ENCODE measurements around the gene ACTG1.

The ACTG1 gene

GRCh38 chr17:81509207-81509971 is 3.2 kb downstream of the ACTG1 start:
- peaks cover 2% of the 10 kb centered on the region for H3K9me3 ChIP-seq (ENCODE audit: severe bottlenecking)
- peak overlapping the region; percentile 60 for H3K4me3 ChIP-seq (ENCODE audit: low read depth, low read length)
- no peaks in the 10 kb centered on the region for H3K27me3 ChIP-seq (ENCODE audit: insufficient read depth, low read depth, severe bottlenecking)
- 0 out of 2 replicates have a peak overlapping the region, but pooled peaks have one; percentile 1 for H3K27ac ChIP-seq
- H3K36me3 ChIP-seq, result peaks cover 45% of the 10 kb centered on the region
- TF ChIP-seq CTCF (IDR thresholded peaks at IDR 0.05; ENCODE audit: low read depth, low read length), result no peak
- no peak for DNase-seq

- H3K36me3 ChIP-seq, result peaks cover 45% of the 10 kb centered on the region
- no peak overlapping the region for H3K27ac ChIP-seq
- no peak overlapping the region for H3K4me3 ChIP-seq (ENCODE audit: low read depth, low read length)
- H3K27me3 ChIP-seq (ENCODE audit: insufficient read depth, low read depth, severe bottlenecking), result no peaks in the 10 kb centered on the region
- TF ChIP-seq CTCF (IDR thresholded peaks at IDR 0.05; ENCODE audit: low read depth, low read length), result no peak
- H3K9me3 ChIP-seq (ENCODE audit: severe bottlenecking), result peaks cover 2% of the 10 kb centered on the region
- DNase-seq, result peak; percentile 33
Observed at GRCh38 chr17:81508639-81509206, 3.9 kb downstream of the ACTG1 start.

GRCh38 chr17:81503619-81504018 is 9.0 kb downstream of the ACTG1 start:
- peaks cover 8% of the 10 kb centered on the region for H3K36me3 ChIP-seq
- H3K4me3 ChIP-seq (ENCODE audit: low read depth, low read length), result no peak overlapping the region
- H3K9me3 ChIP-seq (ENCODE audit: severe bottlenecking), result peaks cover 2% of the 10 kb centered on the region
- no peaks in the 10 kb centered on the region for H3K27me3 ChIP-seq (ENCODE audit: insufficient read depth, low read depth, severe bottlenecking)
- TF ChIP-seq CTCF (IDR thresholded peaks at IDR 0.05; ENCODE audit: low read depth, low read length), result no peak
- DNase-seq, result no peak
- no peak overlapping the region for H3K27ac ChIP-seq

GRCh38 chr17:81502471-81503017 is 10.1 kb downstream of the ACTG1 start:
- no peak for TF ChIP-seq CTCF (IDR thresholded peaks at IDR 0.05; ENCODE audit: low read depth, low read length)
- Histone ChIP-seq H3K9me3 (ENCODE audit: severe bottlenecking) (no peaks in the 10 kb centered on the region), H3K27me3 (ENCODE audit: insufficient read depth, low read depth, severe bottlenecking) (no peaks in the 10 kb centered on the region), H3K27ac (no peak overlapping the region), H3K4me3 (ENCODE audit: low read depth, low read length) (no peak overlapping the region), H3K36me3 (no peaks in the 10 kb centered on the region)
- no peak for DNase-seq

GRCh38 chr17:81500047-81500446 is 12.6 kb downstream of the ACTG1 start:
- H3K4me3 ChIP-seq (ENCODE audit: low read depth, low read length), result no peak overlapping the region
- H3K27ac ChIP-seq, result no peak overlapping the region
- no peak for TF ChIP-seq CTCF (IDR thresholded peaks at IDR 0.05; ENCODE audit: low read depth, low read length)
- H3K36me3 ChIP-seq, result no peaks in the 10 kb centered on the region
- no peaks in the 10 kb centered on the region for H3K27me3 ChIP-seq (ENCODE audit: insufficient read depth, low read depth, severe bottlenecking)
- no peaks in the 10 kb centered on the region for H3K9me3 ChIP-seq (ENCODE audit: severe bottlenecking)
- no peak for DNase-seq

Measured in WERI-Rb-1 (cell line).